Endothelial cell of umbilical vein (primary cell): Measurements from ENCODE around the gene IFT57. TPM values are rescaled to one million over a fixed set of nuclear protein-coding genes. Genes with fewer than 3 reads are reported as not detected.

Source experiments
- BruUV-seq: library from RNA; stranded (reverse); fragments of 400-500 nt; replicated peaks from 2 replicates; lab custom pipeline; 2021; lab: Mats Ljungman, UMichigan
- CTCF ChIA-PET: fragments of 300-600, 350-600 bp; sonication (Branson Sonifier 250); formaldehyde crosslinking; loops from one replicate; lab custom pipeline; 2021; ENCODE audit warnings: antibody characterized with exemption, inconsistent platforms; lab: Charles Lee
- POLR2A ChIA-PET: fragments of 300-600, 350-600 bp; sonication (Branson Sonifier 250); formaldehyde crosslinking; loops from one replicate; lab custom pipeline; 2021; ENCODE audit warnings: antibody characterized with exemption, inconsistent platforms; lab: Charles Lee
- DNase-seq: peaks from one replicate; pipeline ENCODE4 v3.0.0-alpha.2; 2011; ENCODE audit warnings: low read depth, low spot score
- FAIRE-seq: peaks from 2 replicates; lab custom pipeline; 2011; peaks lifted over from hg19 to GRCh38; lab: Jason Lieb, UNC
- H2AFZ ChIP-seq: 2 replicates; pipeline ENCODE4 v1.6.0; 2012; ENCODE audit warnings: low read depth, low read length, control low read depth, inconsistent platforms
- H3K27ac ChIP-seq: 2 replicates; pipeline ENCODE4 v1.5.1; 2011; ENCODE audit warnings: low read depth, mild to moderate bottlenecking, control low read depth, low read length, moderate library complexity; ENCODE audit not compliant: insufficient read depth
- H3K27me3 ChIP-seq, 2 experiments: 2 replicates each; pipeline versions ENCODE4 v1.6.0 to v1.6.1; 2011; ENCODE audit warnings: low read length in 2 of 2, mixed read lengths in 1 of 2; ENCODE audit not compliant: control insufficient read depth in 2 of 2, insufficient read depth in 2 of 2
- H3K36me3 ChIP-seq, 2 experiments: 2 replicates in 1 of 2; 3 replicates in 1 of 2; pipeline ENCODE4 v1.5.1; 2011; ENCODE audit warnings: low read length in 2 of 2, mild to moderate bottlenecking in 1 of 2, moderate library complexity in 1 of 2; ENCODE audit not compliant: control insufficient read depth in 2 of 2, insufficient read depth in 2 of 2; ENCODE audit errors: extremely low read depth in 1 of 2
- H3K4me1 ChIP-seq: 3 replicates; pipeline ENCODE4 v1.5.1; 2011; ENCODE audit warnings: mild to moderate bottlenecking, low read length; ENCODE audit not compliant: control insufficient read depth, insufficient read depth; ENCODE audit errors: extremely low read depth
- H3K4me2 ChIP-seq: 2 replicates; pipeline ENCODE4 v1.6.1; 2011; ENCODE audit warnings: low read length, control low read depth, mixed read lengths; ENCODE audit not compliant: insufficient read depth
- H3K4me3 ChIP-seq, 3 experiments: fragments of 200-600 bp in 1 of 3; sonication (generic), shearing (Covaris generic) in 1 of 3; replicated peaks in 1 of 3; 2 replicates each; pipeline ENCODE4 v1.5.1; 2011 to 2016; ENCODE audit warnings: control low read depth in 3 of 3, low read length in 3 of 3, mild to moderate bottlenecking in 2 of 3, inconsistent platforms in 1 of 3, low read depth in 1 of 3, moderate library complexity in 1 of 3; ENCODE audit not compliant: insufficient read depth in 1 of 3
- H3K79me2 ChIP-seq: 2 replicates; pipeline ENCODE4 v1.6.0; 2012; ENCODE audit warnings: low read length, inconsistent platforms; ENCODE audit not compliant: control insufficient read depth, insufficient read depth
- H3K9ac ChIP-seq: replicated peaks from 2 replicates; pipeline ENCODE3; 2011; ENCODE audit warnings: low read length, control low read depth; ENCODE audit not compliant: insufficient read depth; ENCODE audit errors: extremely low read depth
- H3K9me1 ChIP-seq: replicated peaks from 3 replicates; pipeline ENCODE4 v1.6.0; 2011; ENCODE audit warnings: mild to moderate bottlenecking, low read length; ENCODE audit not compliant: control insufficient read depth, insufficient read depth; ENCODE audit errors: extremely low read depth
- H3K9me3 ChIP-seq: replicated peaks from 2 replicates; pipeline ENCODE4 v1.5.1; 2012; ENCODE audit warnings: low read length, inconsistent platforms; ENCODE audit not compliant: control insufficient read depth, insufficient read depth
- H4K20me1 ChIP-seq: replicated peaks from 2 replicates; pipeline ENCODE3; 2011; ENCODE audit warnings: mild to moderate bottlenecking, low read length; ENCODE audit not compliant: control insufficient read depth, insufficient read depth; ENCODE audit errors: extremely low read depth
- EZH2 ChIP-seq: IDR thresholded peaks from 2 replicates; pipeline ENCODE4 v1.6.1; 2012; ENCODE audit warnings: borderline replicate concordance, low read depth, mild to moderate bottlenecking, moderate library complexity, low read length, inconsistent platforms; ENCODE audit not compliant: severe bottlenecking
- FOS ChIP-seq: IDR thresholded peaks from 2 replicates; pipeline ENCODE4 v1.6.1; 2011; ENCODE audit warnings: mild to moderate bottlenecking, low read length, moderate library complexity, borderline replicate concordance; ENCODE audit not compliant: insufficient read depth
- GATA2 ChIP-seq: IDR thresholded peaks from 2 replicates; pipeline ENCODE4 v1.7.0; 2011; ENCODE audit warnings: low read depth, mild to moderate bottlenecking, moderate library complexity, mixed read lengths, low read length; ENCODE audit not compliant: insufficient read length, insufficient read depth
- JUN ChIP-seq: IDR thresholded peaks from 2 replicates; pipeline ENCODE4 v1.6.1; 2011; ENCODE audit warnings: borderline replicate concordance, low read depth; ENCODE audit not compliant: insufficient read length, insufficient read depth
- MAX ChIP-seq: IDR thresholded peaks from 2 replicates; pipeline ENCODE4 v1.6.1; 2011; ENCODE audit not compliant: insufficient read depth, insufficient read length
- MYC ChIP-seq: IDR thresholded peaks from one replicate; pipeline ENCODE4 v1.6.1; 2011; ENCODE audit warnings: mild to moderate bottlenecking, low read depth, low read length
- POLR2A ChIP-seq: IDR thresholded peaks from 2 replicates; pipeline ENCODE4 v1.6.1; 2012; ENCODE audit warnings: low read depth, mild to moderate bottlenecking, control low read depth, low read length
- POLR2AphosphoS5 ChIP-seq: IDR thresholded peaks from 2 replicates; pipeline ENCODE4 v1.6.1; 2012; ENCODE audit warnings: low read depth, mild to moderate bottlenecking, control low read depth, low read length, moderate library complexity; ENCODE audit not compliant: insufficient read depth
- dilution Hi-C: fragments of 300-500 bp; cut with MboI; formaldehyde crosslinking; loops from one replicate; pipeline ENCODE4 v1.15.0; 2019; ENCODE audit warnings: low sequenced_read_pairs; ENCODE audit not compliant: extremely low pct_ligation_motif_present
- intact Hi-C: fragments of 100-400 bp; cut with micrococcal nuclease; formaldehyde crosslinking; loops from one replicate; pipeline ENCODE4 v1.10.0; 2022
- polyA plus RNA-seq, 4 experiments: library from polyadenylated mRNA; depleted of rRNA in 3 of 4; stranded (reverse) in 3 of 4; unstranded in 1 of 4; fragments of >200 nt; gene quantifications; 2 replicates each; pipeline versions ENCODE4 v1.2.1 to v1.2.3, GENCODE V29; 2011 to 2012; ENCODE audit warnings: missing spikeins in 1 of 4
- total RNA-seq: library from RNA; stranded (reverse); gene quantifications from 2 replicates; pipeline ENCODE4 v1.2.3, GENCODE V29; 2021
- TF ChIP-seq, protein P1 (sequence below), 2 donors: IDR thresholded peaks; 1 replicate in 1 of 2; 2 replicates in 1 of 2; pipeline ENCODE4 v1.5.1; 2011; ENCODE audit warnings: low read length in 2 of 2, mild to moderate bottlenecking in 2 of 2, moderate library complexity in 2 of 2, control low read depth in 1 of 2, inconsistent platforms in 1 of 2, low read depth in 1 of 2; ENCODE audit not compliant: insufficient read depth in 1 of 2; ENCODE audit errors: extremely low read depth in 1 of 2

The IFT57 gene
- total and polyA plus RNA-seq, 2 donors (not counting 3 experiments of a cell fraction or from before 2014, with no cell fraction given), result 15.2 to 25.1 TPM

- POLR2A ChIA-PET, result no interaction called here
These were observed 21.0 kb downstream of the IFT57 start for GRCh38 chr3:108201258-108201657.

DNA sequence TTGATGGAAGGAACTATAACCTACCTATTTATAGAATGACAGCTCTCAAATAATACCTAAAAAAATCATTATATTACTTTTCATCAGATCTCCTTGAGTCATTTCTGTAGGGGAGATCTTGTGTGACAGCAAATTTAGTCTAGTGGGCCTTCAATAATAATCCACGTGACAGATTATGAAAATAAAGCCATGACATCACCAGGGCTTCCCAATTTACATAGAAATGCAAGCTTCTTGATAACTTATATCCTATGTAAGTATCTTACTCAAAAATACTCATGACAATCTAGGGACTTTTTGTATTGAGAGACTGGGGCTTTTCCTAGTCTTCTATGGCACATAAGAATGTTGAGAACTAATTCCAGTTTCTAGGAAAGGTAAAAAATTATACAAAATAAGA is 21.6 kb downstream of the IFT57 start:
- Histone ChIP-seq H3K36me3 (no peaks in the 10 kb centered on the region), H3K4me2 (no peak overlapping the region)
- intact Hi-C loops, result no loop called here

More at GRCh38 chr3:108201258-108201657, 21.0 kb downstream of the IFT57 start:
- H3K9me3 ChIP-seq, result no peaks in the 10 kb centered on the region
- DNase-seq (no peak), FAIRE-seq (no peak)
- no peaks in the 10 kb centered on the region for H3K9me1 ChIP-seq
- no peaks in the 10 kb centered on the region for H3K79me2 ChIP-seq
- no TSS peak for BruUV-seq
- CTCF ChIA-PET, result no interaction called here
- H3K4me3 ChIP-seq, result no peak overlapping the region
- H3K9ac ChIP-seq, result no peak overlapping the region
- intact Hi-C loops, result no loop called here
- H3K36me3 ChIP-seq, result no peaks in the 10 kb centered on the region
- no peaks in the 10 kb centered on the region for H3K27me3 ChIP-seq
- H3K27ac ChIP-seq, result no peak overlapping the region
- no peak overlapping the region for H3K4me2 ChIP-seq
- no peaks in the 10 kb centered on the region for H3K4me1 ChIP-seq
- TF ChIP-seq FOS (no peak), MYC (no peak), JUN (no peak), POLR2A (no peak), POLR2AphosphoS5 (no peak), EZH2 (no peak), GATA2 (no peak)
- dilution Hi-C loops, result no loop called here
- no peaks in the 10 kb centered on the region for H4K20me1 ChIP-seq
- no peak overlapping the region for H2AFZ ChIP-seq

More for the DNA sequence above, 21.6 kb downstream of the IFT57 start:
- no peak overlapping the region for H3K9ac ChIP-seq
- BruUV-seq, result no TSS peak
- H3K27me3 ChIP-seq, result no peaks in the 10 kb centered on the region
- H3K79me2 ChIP-seq, result no peaks in the 10 kb centered on the region
- no peaks in the 10 kb centered on the region for H3K4me1 ChIP-seq
- no peaks in the 10 kb centered on the region for H3K9me3 ChIP-seq
- dilution Hi-C loops, result no loop called here
- H3K27ac ChIP-seq, result no peak overlapping the region
- FAIRE-seq (no peak), DNase-seq (no peak)
- no peaks in the 10 kb centered on the region for H3K9me1 ChIP-seq
- ChIA-PET POLR2A (no interaction called here), CTCF (no interaction called here)
- no peaks in the 10 kb centered on the region for H4K20me1 ChIP-seq
- no peak overlapping the region for H3K4me3 ChIP-seq
- no peak overlapping the region for H2AFZ ChIP-seq
- TF ChIP-seq POLR2A (no peak), GATA2 (no peak), EZH2 (no peak), MYC (no peak), POLR2AphosphoS5 (no peak), MAX (no peak), JUN (no peak), FOS (no peak)
- TF ChIP-seq, protein P1, sequence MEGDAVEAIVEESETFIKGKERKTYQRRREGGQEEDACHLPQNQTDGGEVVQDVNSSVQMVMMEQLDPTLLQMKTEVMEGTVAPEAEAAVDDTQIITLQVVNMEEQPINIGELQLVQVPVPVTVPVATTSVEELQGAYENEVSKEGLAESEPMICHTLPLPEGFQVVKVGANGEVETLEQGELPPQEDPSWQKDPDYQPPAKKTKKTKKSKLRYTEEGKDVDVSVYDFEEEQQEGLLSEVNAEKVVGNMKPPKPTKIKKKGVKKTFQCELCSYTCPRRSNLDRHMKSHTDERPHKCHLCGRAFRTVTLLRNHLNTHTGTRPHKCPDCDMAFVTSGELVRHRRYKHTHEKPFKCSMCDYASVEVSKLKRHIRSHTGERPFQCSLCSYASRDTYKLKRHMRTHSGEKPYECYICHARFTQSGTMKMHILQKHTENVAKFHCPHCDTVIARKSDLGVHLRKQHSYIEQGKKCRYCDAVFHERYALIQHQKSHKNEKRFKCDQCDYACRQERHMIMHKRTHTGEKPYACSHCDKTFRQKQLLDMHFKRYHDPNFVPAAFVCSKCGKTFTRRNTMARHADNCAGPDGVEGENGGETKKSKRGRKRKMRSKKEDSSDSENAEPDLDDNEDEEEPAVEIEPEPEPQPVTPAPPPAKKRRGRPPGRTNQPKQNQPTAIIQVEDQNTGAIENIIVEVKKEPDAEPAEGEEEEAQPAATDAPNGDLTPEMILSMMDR (IDR thresholded peaks at IDR 0.05; ENCODE audit: extremely low read depth in 1 of 2, insufficient read depth in 1 of 2, low read depth in 1 of 2, low read length in 2 of 2), result no peak
